ENCODE data around the gene PCDH15.

DNA sequence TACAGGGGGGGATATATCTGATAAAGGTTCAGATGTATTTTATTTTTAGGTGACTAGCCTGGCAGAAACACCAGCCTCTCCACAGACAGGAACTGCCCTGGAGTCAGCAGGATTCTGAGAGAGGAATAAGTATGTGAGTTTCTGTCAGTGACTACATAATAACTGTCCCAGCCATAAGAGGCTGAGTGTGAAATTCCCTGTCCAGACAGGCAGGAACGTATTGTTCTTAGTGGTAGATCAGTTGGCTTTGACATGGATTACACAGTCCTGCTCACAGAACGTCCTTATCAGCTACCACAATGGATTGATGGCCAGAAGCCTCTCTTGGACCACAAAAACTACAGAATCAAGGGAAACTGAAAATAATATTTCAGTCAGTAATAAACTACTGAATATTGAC, 709.8 kb downstream of the PCDH15 start:
- TF ChIP-seq RNF2 (IDR thresholded peaks at IDR 0.05; ENCODE audit: borderline replicate concordance, low read depth, low read length, missing control alignments, poor library complexity, severe bottlenecking), result no peak
- TF ChIP-seq EZH2 (IDR thresholded peaks at IDR 0.05; ENCODE audit: low read depth, low read length, severe bottlenecking), result no peak
- TF ChIP-seq USF2 (IDR thresholded peaks at IDR 0.05; ENCODE audit: low read length), result no peak
- TF ChIP-seq YY1 (IDR thresholded peaks at IDR 0.05; ENCODE audit: low read depth, low read length), result no peak
- TF ChIP-seq, protein P1, sequence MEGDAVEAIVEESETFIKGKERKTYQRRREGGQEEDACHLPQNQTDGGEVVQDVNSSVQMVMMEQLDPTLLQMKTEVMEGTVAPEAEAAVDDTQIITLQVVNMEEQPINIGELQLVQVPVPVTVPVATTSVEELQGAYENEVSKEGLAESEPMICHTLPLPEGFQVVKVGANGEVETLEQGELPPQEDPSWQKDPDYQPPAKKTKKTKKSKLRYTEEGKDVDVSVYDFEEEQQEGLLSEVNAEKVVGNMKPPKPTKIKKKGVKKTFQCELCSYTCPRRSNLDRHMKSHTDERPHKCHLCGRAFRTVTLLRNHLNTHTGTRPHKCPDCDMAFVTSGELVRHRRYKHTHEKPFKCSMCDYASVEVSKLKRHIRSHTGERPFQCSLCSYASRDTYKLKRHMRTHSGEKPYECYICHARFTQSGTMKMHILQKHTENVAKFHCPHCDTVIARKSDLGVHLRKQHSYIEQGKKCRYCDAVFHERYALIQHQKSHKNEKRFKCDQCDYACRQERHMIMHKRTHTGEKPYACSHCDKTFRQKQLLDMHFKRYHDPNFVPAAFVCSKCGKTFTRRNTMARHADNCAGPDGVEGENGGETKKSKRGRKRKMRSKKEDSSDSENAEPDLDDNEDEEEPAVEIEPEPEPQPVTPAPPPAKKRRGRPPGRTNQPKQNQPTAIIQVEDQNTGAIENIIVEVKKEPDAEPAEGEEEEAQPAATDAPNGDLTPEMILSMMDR (IDR thresholded peaks at IDR 0.05; ENCODE audit: control extremely low read depth in 1 of 3, insufficient read depth in 1 of 3, low read depth in 1 of 3, low read length in 3 of 3), result no peak
- no peak for TF ChIP-seq BACH1 (IDR thresholded peaks at IDR 0.05; ENCODE audit: low read length)
- TF ChIP-seq JUND (IDR thresholded peaks at IDR 0.05; ENCODE audit: low read length), result no peak
- TF ChIP-seq TAF1 (IDR thresholded peaks at IDR 0.05; ENCODE audit: low read depth, low read length), result no peak
- no peak for TF ChIP-seq POLR2A (IDR thresholded peaks at IDR 0.05; ENCODE audit: control extremely low read depth in 1 of 2, low read depth in 2 of 2, low read length in 2 of 2)
